ENCODE data around the gene LYSMD4.

GRCh38 chr15:99683000-99683670, 50.1 kb downstream of the LYSMD4 start:
- TF ChIP-seq CTCF (conservative IDR thresholded peaks at IDR 0.05 in 1 of 2, IDR thresholded peaks at IDR 0.05 in 1 of 2; ENCODE audit: extremely low read depth in 1 of 2, insufficient read depth in 1 of 2, low read depth in 1 of 2, low read length in 2 of 2) (no peak), EZH2 (IDR thresholded peaks at IDR 0.05; ENCODE audit: borderline replicate concordance, low read length) (no peak)

All from mammary epithelial cell (primary cell).